Measurements from ENCODE around the gene SCAMP4.

Gene SCAMP4

DNA sequence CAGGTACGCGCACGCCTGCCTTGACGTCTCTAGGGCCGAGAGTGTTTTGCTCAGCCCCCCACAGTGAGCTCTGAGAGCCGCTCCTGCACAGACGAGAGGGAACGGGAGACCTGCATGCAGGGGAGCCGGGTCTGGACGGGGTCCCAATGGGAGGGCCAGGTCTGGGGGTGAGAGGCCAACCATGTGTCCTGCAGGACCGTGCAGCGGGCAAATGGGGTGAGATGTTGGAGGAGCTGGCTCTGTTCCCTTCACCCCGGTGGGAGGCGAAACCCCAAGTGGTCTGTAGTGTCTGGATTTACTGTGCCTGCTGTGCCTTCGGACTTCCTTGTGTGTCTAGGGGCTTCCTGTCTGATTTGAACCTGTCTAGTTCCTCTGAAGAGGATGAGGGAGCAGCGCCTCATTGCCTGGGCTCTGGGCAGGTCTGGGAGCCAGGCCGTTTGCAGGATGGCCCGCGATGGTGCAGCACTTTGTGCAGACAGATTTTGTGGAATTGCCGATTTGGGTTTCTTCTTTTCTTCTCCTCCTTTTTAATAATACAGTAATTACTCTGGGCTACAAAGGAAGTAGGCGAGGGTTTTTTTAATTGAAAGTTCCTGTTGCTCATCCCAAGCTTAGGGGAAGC is 37.8 kb downstream of the SCAMP4 start:
- no peak for FAIRE-seq

DNA sequence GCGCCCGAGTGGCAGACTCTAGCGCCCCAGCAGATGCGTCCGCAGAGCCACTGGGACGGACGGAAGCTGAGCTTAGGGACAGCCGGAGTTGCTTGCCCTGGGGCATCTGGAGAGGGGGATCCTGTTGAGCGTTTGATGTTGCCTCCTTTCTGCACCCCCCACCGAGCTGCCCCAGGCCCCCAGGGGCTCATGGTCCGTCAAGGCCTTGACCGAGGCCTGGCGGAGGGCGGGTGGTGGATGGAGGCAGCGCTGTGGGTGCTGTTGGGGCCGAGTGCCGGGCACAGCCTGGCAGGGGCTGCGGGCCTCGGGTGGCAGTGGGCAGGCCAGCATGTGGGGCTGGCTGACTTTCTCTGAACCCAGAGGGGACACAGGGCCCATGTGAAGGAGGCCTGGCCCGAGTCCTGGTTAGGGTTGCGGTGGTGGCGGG is 38.5 kb downstream of the SCAMP4 start:
- no peak for FAIRE-seq

DNA sequence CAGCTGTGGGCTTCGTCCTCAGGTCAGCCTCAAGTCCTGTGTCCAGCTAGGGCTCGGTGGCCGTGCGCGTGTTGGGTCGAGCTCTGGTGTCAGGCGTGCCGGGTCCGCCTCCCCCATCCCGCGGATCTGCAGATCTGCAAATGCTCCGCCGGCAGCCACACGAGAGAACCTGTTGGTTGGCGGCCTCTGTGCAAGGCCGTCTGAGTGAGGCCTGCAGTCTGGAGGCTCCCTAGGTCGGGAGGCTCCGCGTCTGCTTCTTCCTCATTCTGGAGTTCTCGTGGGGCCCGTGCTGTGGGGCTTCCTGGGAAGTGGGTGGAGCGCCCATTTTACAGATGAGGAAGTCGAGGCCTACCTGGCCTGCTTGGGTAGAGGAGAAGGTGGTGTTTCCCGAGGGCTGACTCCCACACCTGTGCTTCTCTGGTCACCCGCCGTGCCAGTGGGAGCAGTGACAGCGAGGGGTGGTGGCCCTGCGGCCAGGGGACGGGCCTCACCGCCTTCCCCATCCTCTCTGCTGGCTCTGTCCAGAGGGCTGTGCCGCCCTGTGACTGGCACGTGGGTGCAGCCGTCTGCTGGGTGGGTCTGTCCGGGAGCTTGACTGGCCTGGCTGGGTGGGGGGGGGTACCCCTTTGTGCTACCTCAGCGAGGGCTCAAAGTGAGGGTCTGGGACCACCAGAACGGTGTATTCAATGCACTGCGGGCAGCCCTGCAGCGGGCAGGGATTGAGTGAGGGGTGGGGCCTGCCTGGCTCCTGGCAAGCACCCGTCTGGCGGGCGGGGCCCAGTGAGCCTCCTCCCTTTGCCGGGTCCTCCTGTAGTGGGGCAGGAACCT is 39.1 kb downstream of the SCAMP4 start:
- FAIRE-seq = no peak

DNA sequence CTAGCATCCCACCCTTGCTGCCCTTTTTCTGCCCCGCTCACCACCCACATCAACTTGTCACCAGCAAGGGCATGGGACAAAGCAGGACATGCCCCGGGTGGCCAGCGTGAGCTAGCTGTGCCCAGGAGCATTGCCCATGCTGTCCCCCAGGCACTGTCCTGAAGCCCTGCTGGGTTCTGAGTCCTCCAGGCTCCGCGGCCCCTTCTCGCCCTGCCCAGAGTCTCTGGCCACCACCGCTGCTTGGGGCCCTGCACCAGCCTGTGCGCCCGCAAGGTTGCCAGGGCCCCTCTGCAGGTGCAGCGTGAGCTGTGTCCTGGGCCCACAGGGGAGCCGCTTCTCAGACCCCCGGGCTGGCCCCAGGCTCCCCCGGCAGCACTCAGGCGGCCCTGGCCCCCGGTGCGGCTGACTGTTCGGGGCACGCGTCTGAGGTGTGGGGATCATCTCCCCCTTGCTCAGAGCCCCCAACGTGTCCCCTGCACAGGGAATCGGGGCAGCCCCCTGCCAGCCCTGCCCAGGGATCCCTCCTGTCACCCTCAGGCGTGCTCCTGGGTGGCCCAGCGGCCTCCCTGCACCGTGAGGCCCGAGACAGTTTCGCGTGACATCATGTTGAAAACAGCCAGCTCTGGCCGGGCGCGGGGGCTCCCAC is 39.8 kb downstream of the SCAMP4 start:
- no peak for FAIRE-seq

DNA sequence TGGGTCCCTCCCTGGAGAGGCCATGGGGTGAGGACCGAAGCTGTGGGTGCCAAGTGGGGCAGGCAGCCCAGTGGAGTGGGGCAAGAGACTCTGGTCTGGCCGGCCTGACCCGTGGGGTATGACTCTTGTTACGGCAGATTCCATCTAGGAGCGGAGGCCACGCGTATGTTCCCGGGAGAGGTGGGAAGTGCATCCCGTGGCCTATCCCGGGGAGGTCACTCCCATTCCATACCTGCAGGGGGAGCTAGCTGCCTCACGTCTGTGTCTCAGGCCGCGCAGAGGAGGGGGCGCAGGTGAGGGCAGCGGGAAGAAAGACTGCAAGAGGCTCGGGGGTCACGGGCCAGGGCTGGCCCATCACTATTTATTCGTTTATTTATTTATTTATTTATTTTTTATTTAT is 40.7 kb downstream of the SCAMP4 start:
- FAIRE-seq = no peak

DNA sequence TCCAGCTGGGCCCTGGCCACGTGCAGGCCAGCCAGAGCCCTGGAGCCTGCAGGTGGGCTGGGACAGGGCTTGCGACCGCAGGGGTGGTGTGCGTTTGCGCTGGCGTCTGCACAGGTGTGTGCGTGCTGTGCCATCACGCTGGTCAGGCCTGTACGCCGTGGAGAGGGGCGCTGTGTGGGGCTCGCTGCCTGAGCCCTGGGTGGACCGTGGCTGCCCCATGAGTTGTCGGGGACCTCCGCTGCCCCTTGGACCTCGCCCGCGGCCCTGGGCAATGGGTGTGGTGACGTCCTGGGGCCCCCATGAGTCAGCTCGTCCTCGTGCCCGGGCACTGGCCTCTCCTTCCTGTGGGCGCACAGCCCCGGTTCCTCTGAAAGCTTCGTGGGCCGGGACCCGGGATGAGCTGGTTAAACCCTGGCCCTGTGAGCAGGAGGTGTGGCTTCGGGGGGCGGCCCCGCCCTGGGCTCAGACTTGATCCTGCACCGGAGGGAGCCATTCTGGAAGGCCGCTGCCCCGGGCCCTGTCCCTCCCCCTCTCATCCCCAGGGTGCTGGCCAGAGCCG is 42.5 kb downstream of the SCAMP4 start:
- no peak for FAIRE-seq

DNA sequence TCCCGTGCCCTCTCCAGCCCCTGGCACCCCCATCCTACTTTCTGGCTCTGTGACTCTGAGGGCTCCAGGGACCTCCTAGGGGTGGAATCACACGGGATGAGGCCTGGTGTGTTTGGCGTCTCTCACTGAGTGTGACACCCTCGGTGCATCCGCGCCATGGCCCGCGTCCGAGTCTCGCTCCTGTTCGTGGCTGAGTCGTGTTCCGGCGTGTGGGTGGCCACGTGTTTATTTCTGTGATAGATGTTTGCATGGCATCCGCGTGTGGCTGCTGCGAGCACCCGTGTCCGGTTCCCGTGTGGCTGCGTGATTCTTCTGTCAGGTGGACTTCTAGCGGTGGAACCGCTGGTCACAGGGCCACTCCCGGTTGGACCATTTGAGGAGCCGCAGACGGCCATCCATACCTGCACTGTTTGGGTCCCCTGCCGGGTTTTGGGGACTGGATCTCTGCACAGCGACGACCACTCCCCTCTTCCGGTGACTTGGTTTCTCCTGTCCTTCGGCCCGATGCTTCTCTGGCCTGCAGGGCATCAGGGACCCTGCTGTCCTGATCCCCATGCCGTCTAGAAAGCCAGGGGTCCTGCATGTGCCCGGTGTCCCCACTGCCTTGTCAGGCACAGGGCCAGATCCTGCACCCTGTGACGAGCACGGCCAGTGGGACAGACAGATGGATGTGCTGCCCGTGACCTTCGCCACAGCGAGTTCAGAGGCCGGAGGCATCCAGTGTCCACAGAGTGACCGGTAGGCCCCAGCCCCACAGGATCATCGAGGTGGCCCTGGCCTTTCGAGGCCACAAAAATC is 44.3 kb downstream of the SCAMP4 start:
- no peak for FAIRE-seq

DNA sequence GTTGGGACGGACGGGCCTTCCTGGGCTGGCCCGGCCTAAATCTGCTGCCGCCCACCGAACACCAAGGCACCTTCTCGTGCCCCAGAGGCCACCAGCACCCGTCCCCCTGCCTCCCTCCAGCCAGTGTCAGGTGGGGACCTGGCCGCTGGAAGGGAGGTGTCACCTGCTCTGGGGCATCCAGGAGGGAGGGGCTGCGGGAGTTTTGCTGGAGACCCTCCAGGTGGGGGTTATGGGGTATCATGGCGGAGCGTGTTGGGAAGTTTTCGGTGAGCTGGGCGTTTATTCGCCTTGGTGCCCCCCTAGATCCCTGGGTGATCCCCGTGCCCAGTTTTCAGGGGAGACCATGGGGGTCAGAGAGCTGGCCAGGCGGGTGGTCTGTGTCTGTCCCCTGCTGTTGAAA is 45.4 kb downstream of the SCAMP4 start:
- FAIRE-seq = no peak

DNA sequence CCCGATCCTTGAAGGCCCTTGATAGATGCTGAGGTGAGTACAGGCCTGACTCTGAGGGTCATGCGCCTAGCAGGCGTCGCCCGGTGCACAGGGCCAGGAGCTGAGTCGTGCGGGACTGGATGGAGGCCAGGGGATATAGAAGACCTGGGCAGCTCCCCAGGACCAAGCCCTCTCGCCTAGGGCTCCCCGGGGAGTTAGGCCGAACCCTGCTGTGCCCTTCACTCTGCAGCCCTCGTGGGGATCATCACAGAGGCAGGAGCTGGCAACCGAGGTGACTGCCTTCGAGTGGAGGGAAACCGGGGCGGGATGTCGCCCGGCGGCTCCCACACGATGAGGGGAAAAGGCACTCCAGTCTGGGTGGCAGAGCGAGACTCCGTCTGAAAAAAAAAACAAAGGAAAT is 47.4 kb downstream of the SCAMP4 start:
- FAIRE-seq = no peak

DNA sequence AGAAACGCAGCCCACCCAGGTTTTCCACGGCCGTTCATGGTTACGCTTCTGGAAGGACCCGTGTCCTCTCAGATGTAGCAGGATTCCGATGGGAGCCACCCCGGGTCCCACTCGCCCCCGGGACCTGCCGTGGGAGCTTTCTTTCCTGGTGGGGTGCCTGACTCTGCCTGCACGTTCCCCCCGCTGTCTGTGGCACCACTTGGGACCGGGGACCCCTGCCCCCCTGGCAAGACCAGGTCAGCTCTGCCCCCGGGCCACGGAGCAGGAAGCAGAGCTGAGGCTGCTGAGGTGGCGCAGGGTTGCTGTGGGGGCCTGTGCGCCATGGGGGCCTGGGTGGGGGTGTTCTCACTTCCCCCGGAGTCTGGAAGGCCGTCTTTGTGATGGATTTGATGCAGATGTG is 47.8 kb downstream of the SCAMP4 start:
- no peak for FAIRE-seq

DNA sequence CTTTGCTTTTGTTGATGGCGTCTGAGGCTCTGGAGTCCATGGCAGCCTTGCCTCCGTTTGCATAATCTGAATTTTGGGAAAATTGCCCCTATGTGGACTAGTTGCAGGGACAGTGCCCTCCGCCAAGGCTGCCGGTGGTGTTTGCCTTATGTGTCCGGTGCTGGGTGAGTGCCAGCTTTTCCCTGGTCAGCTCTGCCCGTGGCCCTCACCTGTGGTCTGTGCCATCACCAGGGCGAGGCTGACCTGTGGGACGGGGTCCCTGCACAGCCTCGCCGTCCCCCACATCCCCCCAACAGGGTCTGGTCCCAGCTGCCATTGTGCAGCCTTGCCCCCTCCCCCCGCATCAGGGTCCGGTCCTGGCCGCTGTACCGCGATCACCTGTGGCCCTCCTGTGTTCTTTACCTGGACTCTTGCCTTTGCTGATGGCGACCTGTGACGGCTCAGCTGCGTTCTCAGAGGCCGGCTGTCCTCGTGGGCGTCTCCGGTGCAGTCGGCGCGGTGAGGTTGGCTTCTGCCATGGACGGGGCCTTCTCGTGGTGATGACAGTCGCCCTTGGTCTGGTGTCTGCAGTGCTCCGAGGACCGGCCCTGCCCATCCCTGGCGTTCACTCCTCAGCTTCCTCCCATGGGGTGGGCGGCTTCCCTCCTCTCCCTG is 48.4 kb downstream of the SCAMP4 start:
- no peak for FAIRE-seq

DNA sequence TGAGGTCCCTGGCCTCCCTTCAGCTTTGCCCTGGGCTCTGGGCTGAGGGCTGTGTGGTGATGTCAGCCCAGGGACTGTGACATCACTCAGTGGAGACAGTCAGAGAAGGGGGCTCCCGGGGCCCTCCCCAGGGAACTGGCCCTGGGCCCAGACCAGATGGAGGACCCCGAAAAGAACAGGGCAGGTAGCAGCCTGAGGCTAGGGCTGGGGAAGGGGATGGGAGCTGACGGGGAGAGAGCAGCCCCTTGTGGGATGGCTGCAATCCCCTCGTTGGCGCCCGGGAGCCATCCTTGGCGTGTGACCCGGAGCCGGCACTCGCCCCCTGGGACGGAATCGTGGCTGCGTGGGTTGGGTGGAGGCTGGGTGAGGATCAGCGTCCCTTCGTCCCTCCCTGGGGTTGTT is 49.3 kb downstream of the SCAMP4 start:
- no peak for FAIRE-seq

DNA sequence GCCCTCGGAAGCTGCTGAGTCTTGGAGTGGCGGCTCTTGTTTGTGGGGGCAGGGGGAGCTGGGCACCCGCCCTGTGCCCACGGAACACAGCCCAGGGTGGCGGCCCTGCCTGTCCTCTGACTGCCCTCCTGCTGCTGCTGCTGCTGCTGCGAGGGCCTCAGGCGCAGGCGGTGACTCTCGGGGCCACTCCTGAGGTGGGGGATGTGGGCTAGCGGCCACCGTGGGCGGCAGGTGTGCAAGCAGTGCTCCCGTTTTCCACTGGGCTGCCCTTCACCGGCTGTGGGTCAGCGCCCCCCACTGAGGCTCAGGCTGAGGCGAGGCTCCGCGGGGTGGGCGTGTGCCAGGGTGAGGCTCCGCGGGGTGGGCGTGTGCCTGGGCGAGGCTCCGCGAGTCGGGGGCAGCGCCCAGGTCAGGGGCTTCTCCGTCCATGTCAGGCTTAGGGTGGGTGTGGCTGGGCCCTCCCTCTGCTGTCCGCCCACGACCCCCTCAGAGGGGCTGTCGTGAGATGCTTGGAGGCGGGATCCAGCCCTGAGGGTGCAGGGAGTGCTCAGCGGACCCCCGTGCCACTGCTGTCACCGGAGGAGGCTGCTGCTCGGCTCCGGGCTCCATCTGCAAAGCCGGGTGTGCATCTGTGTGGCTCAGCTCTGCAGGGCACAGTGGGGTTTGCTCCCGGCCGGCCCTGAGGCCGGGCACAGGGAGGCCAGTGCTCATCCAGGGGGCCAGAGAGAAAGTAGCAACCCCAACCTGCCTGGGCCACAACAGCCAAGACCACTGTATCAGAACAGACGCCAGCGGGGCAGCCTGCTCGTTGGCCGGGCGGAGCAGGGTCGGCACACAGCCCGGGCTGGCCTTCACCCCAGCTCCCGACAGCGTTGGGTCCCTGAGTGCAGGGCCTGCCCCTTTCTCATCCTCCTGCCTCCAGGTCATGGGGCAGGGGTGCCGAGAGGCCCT is 50.2 kb downstream of the SCAMP4 start:
- no peak for FAIRE-seq

DNA sequence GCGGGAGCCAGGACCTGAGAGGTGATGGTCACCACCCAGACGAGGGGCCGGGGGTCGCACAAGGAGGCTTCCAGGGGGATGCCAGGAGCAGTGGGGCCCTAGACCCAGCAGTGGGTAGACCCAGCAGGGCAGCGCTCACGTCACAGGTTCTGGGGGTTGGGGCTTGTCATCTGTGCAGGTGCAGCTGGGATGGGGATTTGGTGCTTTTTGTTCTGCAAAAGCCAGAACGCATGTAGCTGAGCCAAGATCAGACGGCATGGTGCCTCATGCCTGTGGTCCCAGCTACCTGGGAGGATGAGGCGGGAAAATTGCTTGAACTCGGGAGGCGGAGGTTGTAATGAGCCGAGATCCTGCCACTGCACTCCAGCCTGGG is 50.9 kb downstream of the SCAMP4 start:
- FAIRE-seq = no peak

DNA sequence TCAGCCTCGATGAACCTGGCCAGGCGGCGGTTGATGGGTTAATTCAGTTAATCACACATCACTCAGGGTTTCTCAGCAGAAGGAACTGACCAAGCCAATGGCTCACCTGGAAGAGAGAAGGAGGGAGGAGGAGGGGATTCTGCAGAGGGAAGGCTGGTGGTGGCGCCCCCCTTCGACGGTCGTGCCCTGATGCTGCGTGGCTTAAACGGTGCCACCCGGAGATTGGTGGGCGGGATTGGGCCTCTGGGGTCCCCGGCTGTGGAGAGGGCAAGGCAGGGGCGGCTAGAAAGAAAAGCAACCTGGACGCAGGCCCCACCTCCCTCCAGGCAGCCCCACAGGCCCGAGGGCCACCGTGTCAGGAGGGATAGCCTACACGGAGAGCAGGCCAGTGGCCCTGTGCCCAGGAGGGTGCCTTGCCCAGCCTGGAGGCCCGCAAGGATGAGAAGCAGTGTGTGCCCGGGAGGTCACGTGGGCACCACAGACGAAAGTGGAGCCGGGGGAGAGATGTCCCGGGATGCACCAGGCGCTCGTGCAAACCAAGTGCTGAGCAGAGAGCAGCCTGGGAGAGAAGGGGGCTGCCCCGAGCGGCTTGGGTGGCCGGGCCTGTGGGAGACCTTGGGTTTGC is 51.8 kb downstream of the SCAMP4 start:
- no peak for FAIRE-seq

DNA sequence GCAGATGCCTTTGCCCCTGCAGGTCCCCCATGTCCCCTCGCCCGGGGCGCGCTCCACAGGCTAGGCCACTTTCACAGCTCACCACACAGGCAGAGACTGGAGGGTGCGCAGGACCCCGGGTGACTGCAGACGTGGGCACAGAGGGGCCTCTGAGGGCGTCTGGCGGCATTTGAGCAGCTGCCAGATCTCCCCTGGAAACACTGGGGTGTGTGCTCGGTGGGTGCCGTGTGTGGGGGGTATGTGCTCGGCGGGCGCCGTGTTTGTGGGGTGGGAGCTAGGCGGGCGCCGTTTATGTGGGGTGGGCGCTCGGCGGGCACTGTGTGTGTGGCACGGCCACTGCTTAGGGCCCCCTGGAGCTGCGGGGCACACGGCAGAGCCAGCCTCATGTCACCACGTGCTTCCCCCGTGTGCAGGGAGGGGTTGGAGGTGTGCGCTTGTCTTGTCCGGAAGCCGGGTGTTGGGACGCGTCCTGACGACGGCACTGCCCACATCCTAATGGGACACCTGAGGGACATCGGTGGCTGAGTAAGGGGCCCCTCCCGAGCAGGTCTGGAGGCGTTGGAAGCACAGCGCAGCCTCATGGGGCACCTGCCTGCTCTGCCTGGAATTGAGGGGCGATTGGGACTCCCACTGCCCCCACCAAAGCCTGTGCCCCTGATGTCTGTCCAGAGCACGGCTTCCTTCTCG is 52.5 kb downstream of the SCAMP4 start:
- FAIRE-seq = no peak

DNA sequence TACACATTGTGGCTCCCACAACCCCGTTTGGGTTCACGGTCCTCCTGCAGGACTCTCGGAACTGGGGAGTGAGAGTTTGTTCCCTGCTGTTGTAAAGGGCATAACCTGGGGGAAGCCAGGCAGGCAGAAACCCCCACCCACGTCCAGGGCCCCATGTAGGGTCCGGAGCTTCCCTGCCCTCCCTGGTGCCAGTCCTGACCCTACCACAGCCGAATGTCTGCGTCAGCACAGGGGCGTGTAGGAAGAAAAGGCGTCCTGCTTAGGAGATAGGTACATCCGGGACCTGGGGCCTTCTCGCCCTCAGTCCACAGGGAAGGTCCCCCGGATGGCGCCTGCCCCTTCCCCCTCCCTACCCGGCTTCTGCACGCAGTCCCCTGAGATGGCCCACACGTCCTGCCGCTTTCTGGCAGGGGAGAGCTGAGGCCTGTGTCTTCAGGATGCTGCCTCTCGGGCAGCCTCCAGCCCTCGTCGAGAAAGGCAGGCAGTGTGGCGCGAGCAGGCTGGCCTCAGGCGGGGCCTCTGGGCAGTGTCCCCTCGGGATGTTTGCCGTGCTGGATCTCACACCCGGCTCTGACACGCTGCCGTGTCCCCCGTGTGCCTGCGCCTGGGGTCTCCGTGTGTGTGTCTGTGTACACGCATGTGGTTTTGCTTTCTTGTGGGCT is 54.9 kb downstream of the SCAMP4 start:
- FAIRE-seq = no peak

DNA sequence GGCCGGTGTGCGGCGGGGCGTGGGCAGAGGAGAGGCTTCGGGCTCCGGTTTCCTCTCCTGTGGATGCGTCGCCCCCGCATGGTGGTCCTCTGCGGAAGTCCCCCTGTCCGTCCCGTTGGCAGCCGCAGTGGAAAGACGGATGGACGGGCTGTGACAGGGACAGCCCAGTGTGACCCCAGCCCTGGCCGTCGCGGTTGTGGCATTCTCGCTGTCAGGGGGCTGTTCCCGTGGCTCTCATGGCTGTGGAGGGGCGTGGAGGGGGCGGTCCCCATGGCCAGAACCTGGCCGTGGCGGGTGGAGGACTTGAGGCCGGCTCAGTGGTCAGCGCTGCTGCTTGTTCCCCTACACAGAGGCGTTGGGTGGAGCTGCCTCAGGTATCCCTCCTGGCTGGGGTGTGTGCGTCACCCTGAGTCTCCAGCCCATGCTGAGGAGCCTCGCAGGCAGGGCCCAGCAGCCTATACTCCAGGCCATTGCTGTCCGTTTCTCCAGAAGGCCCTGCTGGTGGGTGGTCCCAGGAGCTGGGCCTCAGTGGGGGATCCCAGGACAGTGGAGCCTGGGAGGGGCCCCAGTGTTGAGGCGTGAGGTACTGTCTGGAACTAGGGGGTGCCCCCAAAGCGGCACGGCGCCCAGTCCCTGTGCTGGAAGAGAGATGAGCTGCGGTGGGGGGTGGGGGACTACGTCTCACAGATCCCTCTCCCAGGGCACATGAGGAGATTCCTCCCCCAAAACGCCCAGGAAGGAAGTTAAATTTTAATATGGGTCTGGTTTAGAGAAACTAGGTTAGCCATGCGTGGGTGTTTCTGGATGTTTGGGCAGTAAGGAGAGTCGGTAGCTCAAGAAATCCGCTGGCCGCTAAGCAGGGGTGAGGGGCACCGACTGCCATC is 56.0 kb downstream of the SCAMP4 start:
- no peak for FAIRE-seq

DNA sequence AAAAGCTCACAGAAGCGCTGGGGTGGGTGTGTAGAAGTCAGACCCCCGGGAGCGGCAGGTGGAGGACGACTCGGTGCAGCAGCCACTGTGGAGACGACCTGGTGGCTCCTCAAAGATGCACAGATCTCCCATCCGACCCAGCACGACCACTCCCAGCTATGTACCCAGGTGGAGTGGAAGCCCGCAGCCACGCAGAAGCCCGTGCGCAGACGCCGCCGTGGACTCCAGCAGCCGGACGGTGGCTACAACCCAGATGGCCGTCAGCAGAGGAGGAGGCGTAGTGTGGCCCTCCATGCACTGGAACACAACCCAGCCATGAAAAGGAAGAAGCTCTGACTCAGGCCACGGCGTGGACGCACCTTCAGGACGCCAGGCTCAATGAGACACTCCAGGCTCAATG is 57.5 kb downstream of the SCAMP4 start:
- no peak for FAIRE-seq
